GM19193 (cell line): Measurements from ENCODE around the gene DDX55.

Source experiments
- POLR2A ChIP-seq: IDR thresholded peaks from 4 replicates; pipeline ENCODE4 v1.6.1; 2011; ENCODE audit not compliant: insufficient read depth, insufficient read length; ENCODE audit errors: extremely low read depth

The DDX55 gene

DNA sequence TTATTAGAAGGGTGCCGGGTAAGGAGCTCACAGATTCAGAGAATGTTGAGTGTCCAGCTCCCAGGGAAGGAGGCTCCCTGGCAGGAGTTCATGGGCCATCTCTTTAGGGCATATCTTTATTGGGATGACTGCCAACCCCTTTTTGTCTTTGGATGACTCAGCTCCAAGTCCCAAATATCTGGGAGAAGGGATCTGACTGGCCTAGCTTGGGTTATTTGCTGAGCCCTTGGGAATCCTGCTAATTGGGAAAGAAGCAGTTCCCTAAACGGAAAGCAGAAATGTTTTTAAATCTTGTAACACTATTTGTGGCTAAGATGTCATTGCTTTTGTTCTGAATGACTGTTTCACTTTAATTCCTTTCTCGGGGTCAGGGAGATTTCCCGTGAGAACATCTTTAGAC is 12.6 kb downstream of the DDX55 start:
- TF ChIP-seq POLR2A: no peak

GRCh38 chr12:123617144-123617543 is 15.2 kb downstream of the DDX55 start:
- TF ChIP-seq POLR2A: no peak

DNA sequence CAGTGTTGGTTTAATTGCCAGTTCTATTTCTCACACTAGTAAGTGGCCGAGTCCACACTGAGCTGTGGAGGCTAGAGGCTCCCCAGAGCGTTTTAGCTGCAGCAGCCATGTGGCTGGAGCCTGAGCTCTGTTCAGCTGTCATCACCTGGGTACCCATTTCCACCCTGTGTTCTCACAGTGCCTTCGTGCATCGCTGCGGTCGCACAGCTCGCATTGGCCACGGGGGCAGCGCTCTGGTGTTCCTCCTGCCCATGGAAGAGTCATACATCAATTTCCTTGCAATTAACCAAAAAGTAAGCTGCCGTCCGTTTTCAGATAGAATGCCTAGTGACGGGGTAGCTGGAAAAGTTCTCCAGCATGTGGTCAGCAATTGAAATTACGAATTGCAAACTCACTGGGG is 15.7 kb downstream of the DDX55 start:
- TF ChIP-seq POLR2A: no peak

DNA sequence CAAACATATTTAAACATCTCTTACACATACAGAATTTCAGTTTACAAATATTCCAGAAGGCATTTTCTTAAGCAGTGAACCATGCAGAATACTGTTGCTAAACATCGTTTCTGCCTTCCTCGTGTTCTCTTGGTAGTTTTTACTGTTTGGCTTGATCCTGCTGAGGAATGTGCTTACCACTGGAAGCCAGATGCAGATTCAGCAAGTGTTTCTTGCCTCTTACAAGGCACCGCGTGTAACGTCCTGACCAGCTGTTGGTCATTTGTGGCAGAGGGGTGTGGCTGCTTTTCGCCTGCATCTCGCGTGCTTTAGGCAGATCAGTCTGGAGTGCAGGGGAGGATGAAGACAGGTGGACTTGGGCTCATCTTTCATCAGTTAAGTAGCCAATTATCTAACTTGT is 19.2 kb downstream of the DDX55 start:
- TF ChIP-seq POLR2A: no peak

- no peak for TF ChIP-seq POLR2A
These were observed 20.0 kb downstream of the DDX55 start for GRCh38 chr12:123621619-123622530.

DNA sequence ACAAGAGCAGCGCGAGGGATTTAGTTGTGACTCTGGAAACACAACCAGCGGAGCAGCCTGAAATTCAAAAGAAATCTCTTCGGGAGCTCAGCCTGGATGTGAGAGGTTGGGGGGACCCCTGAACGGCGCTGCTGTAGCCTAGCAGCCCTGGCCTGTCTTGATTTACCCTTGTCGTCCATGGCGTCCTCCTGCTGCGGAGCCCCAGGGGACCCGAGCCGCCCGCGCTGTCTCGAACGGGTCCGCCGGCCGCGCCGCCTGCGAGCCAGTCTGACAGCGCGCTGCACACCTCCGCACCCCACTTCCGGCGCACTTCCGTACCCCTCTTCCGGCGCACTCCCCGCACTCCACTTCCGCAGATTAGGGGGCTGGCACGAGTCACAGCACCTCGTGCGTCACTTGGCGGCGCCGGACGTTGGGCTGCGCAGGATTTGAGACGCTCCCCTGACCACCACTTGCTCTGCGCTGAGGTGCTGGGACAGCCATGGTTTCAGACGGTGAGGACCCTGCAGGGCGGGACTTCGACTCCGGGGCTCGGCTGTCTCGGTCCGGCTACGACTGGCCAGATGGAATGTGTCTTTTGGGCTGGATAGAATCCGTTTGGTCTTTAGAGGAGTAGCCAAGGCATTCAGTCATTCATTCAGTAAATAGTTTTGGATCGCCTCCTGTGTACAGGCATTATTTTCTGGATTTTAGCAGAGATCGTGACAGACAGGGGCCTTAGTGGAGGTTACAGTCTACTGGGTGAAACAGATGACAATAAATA is 31.7 kb downstream of the DDX55 start, which contains the start of the genes EIF2B1 and GTF2H3:
Gene EIF2B1 (minus strand): TSS at position 308 of the 763 bp plus-strand sequence. CDS start 129 bp downstream, at position 179.
Gene GTF2H3 (plus strand): TSS at position 451 of the 763 bp plus-strand sequence. CDS start 31 bp downstream, at position 482.
- peak; percentile 99 for TF ChIP-seq POLR2A

DNA sequence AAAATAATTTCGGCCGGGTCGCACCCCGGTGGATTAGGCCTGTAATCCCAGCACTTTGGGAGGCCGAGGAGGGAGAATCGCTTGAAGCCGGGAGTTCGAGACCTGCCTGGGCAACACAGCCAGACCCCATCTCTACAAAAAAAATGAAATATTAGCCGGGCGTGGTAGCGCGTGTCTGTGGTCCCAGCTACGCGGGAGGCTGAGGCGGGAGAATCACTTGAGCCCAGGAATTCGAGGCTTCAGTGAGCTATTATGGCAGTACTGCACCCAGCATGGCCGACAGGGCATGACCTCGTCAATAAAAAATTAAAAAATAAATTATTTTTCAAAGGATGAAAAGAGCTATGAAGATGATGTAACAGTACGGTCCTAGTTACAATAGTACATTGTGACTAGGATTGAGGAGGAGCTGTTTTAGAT is 32.3 kb downstream of the DDX55 start:
- no peak for TF ChIP-seq POLR2A

GRCh38 chr12:123643911-123644310 is 42.0 kb downstream of the DDX55 start:
- no peak for TF ChIP-seq POLR2A

DNA sequence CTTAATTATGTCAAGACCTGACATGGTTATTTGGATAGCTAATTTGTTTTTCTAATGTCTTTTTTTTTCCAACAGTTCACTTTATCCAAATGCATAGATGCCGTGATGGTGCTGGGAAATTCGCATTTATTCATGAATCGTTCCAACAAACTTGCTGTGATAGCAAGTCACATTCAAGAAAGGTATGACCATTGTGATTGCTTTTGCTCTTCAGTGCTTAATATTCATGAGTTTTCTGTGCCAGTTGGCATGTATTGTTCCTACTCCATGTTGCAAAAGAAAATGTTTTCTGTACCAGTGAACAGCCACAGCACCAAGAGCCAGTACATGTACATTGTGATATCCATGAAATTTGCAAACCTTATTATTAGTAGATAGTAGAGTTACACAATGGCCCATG is 43.5 kb downstream of the DDX55 start:
- TF ChIP-seq POLR2A: no peak

DNA sequence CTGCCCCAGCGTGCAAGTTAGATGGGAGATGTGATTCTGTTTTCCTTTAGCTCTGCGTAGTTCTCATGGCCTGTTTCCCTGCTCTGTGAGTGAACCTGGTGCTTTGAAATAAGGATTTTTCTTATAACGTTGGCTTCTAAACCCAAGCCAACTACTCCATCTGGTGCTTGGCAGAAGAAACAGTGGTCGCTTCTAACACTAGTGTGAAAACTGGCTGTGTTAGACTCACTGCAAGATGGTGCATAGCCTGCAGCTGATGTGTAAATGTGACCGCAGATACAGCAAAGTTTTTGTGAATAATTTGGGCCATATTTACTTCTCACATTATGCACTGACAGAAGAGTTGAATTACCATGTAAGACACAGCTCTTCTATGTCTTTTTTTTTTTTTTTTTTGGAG is 44.0 kb downstream of the DDX55 start:
- no peak for TF ChIP-seq POLR2A

GRCh38 chr12:123648401-123648800 is 46.5 kb downstream of the DDX55 start:
- no peak for TF ChIP-seq POLR2A

DNA sequence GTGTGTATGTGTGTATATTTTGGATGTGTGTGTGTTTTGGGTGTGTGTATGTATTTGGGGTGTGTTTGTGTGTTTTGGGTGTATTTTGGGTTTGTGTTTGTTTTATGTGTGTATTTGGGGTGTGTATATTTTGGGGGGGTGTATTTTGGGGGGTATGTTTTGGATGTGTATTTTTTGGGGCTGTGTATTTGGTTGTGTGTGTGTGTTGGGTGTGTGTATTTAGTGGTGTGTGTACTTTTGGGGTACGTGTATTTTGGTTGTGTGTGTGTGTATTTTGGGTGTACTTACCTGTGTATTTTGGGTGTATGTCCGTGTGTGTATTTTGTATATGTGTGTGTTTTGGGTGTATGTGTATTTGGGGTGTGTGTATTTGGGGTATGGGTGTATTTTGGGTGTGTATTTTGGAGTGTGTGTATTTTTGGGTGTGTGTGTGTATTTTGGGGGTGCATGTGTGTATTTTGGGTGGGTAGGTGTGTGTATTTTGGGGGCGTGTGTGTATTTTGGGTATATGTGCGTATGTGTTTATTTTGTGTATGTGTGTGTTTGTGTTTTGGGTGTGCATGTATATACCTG is 52.3 kb downstream of the DDX55 start:
- no peak for TF ChIP-seq POLR2A

DNA sequence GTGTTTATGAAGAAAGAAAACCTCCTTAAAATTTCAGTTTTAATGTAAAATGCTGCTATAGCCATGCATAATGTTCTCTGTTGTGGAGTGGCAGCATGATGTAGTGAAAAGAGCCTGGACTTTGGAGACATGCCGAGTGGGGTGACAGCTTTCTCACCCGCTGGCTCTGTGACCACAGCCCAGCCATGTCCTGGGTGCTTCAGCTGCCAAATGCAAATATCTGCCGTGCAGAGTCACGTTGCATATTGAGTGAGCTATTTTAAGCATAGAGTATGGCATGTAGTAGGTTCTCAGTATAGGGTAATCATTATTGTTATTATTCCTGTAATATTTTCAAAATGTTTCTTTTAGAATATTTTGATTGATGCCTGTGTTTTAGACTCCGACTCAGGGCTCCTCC is 53.5 kb downstream of the DDX55 start:
- no peak for TF ChIP-seq POLR2A

DNA sequence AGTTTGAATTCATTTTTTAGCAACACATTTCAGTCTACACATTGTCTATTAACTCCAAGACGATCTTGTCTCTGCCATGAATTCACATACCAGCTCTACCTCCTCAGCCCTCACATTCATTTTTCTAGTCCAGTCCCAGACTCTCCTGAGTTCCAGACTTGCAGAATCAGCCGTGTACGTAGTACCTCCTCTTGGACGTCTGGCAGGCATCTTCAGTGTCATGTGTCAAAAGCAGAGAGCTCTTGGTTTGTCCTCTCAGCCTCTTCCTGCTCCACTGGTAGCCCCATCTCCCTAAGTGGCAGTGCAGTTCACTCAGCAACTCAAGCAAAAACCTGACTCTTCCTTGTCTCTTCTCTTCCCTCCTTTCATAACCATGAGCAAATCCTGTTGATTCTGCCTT is 54.5 kb downstream of the DDX55 start:
- no peak for TF ChIP-seq POLR2A

GRCh38 chr12:123657211-123657610 is 55.3 kb downstream of the DDX55 start:
- no peak for TF ChIP-seq POLR2A

DNA sequence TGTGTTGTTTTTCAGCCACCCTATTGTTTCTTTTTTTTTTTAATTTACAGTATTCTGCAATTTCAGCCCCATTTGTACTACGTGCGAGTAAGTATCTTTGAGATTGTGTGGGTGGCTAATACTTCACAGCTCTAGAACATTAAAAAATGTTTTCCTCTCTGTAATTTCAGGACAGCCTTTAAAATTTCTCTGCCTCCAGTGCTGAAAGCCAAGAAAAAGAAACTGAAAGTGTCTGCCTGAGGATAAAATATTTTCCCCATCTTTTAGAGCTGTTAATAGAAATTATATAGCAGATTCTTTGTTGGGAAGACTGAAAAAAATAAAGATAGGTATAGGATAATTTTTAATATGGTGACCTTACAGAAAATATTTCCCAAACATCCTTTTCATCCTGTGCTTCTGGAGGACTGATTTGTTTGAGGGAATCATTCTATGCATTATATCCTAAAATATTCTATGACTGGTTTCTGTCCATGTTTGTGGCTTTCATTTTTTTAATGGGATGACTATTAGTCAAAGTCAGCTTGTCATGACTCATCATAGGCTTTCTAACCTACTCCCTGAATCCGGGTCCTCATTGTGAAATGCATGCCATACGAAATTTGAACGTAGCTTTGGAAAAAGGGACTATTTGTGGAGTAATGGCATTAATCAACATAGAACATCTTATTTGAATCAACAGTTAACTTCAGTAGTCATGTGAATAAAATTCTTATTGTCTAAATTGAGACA is 58.3 kb downstream of the DDX55 start:
- no peak for TF ChIP-seq POLR2A

DNA sequence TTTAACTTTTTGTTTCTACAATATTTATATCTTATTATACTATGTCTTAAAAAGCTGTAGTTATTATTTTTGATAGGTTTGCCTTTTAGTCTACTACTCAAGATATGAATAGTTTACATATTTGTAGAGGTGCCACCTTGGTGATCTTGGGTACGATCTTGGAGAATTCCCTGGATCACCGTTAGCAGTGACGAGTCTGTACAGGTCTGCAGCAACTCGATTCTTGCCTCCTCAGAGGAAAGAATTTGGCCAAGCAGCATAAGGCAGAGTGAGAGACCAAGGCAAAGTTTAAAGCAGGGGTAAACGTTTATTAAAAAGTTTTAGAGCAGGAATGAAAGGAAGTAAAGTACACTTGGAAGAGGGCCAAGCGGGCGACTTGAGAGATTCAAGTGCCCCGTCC is 65.9 kb downstream of the DDX55 start:
- TF ChIP-seq POLR2A: no peak
